ENCODE results near the gene NTRK1.
"Not testable (repeated sequence)": the region's sequence is repeated elsewhere in the genome, so short reads cannot be mapped to it uniquely, and the experiment has no call there.

NTRK1 gene

DNA sequence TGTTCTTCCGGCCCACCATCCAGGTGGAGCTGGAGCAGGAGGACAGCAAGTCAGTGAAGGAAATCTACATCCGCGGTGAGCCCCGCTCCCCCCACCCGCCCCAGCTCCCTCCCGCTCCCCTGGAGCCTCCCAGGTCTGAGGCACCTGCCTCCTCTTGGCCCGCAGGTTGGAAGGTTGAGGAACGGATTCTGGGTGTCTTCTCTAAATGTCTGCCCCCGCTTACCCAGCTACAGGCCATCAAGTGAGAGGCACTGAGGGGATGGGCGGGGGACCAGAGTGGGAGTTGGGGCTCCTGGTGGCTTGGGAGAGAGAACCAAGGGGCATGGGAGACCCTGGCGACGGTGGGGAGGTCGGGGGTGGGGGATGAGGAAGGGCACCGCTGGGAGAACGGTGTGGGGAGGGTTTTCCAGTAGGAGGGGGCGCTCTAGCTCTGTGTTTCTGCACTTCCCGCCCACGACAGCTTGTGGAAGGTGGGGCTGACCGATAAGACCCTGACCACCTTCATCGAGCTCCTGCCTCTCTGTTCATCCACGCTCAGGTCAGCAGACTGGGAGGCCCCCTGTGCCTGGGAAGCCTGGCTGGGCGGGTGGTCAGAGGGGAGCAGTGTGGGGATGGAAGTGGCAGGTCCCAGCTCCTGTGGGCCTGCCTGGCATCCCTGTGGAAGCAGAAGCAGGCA lies 64.0 kb downstream of the NTRK1 start:
- peaks cover 30% of the 10 kb centered on the region for H3K27me3 ChIP-seq (replicated peaks)
- H3K27ac ChIP-seq: no peak overlapping the region
- no peak for DNase-seq
- no peaks in the 10 kb centered on the region for H3K36me3 ChIP-seq (replicated peaks)
- TF ChIP-seq, protein P1, sequence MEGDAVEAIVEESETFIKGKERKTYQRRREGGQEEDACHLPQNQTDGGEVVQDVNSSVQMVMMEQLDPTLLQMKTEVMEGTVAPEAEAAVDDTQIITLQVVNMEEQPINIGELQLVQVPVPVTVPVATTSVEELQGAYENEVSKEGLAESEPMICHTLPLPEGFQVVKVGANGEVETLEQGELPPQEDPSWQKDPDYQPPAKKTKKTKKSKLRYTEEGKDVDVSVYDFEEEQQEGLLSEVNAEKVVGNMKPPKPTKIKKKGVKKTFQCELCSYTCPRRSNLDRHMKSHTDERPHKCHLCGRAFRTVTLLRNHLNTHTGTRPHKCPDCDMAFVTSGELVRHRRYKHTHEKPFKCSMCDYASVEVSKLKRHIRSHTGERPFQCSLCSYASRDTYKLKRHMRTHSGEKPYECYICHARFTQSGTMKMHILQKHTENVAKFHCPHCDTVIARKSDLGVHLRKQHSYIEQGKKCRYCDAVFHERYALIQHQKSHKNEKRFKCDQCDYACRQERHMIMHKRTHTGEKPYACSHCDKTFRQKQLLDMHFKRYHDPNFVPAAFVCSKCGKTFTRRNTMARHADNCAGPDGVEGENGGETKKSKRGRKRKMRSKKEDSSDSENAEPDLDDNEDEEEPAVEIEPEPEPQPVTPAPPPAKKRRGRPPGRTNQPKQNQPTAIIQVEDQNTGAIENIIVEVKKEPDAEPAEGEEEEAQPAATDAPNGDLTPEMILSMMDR (IDR thresholded peaks at IDR 0.05; ENCODE audit: low read depth, low read length, missing control alignments): no peak
- in situ Hi-C loops (cut with HindIII; ENCODE audit: low pct_ligation_motif_present, low sequenced_read_pairs): no loop called here
- H3K4me3 ChIP-seq (ENCODE audit: low read depth, low read length): no peak overlapping the region

DNA sequence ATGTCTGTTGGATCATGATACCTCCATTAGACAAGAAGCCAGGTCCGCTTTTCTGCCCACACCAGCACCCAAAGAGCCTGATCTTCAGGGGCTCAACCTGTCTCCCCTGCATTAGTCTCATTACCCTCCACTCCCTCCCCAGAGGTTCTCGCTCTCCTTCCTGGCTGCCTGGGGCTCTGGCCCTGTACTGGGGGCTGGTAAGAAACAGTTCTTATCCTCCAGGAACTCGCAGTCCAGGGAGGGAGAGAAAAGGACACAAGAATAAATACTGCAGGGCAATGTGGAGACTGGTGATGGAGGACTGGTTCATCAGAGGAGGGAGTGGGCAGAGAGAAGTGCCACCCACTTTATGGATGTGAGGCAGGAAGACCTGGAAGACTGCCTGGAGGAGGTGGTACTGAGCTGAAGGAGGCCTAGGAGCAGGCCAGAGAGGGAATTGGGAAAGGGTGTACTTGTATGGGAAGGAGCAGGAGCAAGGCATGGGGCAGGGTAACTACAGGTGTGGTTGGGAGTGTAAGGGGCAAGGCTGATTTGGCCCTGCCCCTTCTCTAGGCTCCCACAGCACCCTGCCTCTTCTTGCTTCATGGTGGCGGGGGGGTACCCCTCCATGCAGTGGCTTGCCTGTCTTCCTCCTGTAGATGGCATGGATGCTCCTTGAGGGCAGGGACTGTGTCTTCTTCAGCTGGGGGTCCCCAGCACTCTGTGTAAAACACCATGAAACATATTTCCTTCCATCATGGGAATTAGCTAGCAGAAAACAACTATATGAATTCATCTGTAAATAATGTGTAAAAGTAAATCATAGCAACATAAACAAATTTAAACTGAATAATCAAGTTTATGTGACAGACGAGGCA lies 64.7 kb downstream of the NTRK1 start:
- in situ Hi-C loops (cut with HindIII; ENCODE audit: low pct_ligation_motif_present, low sequenced_read_pairs): no loop called here
- DNase-seq: no peak
- H3K27me3 ChIP-seq (replicated peaks): peaks cover 30% of the 10 kb centered on the region
- H3K27ac ChIP-seq: no peak overlapping the region
- TF ChIP-seq, protein P1 (IDR thresholded peaks at IDR 0.05; ENCODE audit: low read depth, low read length, missing control alignments): no peak
- no peak overlapping the region for H3K4me3 ChIP-seq (ENCODE audit: low read depth, low read length)
- H3K36me3 ChIP-seq (replicated peaks): no peaks in the 10 kb centered on the region

DNA sequence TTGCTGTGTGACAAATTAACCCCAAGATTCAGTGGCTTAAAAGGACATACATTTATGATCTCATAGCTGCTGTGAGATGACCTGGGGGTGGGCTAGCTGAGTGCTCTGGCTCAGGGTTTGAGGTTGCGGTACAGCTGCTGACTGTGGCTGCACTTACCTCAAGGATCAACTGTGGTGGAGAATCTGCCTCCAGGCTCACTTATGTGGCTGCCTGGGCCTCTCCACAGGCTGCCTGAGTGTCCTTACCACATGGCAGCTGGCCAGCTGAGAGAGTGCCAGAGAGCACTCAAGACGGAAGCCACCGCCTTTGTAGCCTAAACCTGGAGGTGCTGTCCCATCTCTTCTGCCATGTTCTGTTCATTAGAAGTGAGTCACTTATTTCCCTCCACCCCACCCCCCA lies 65.5 kb downstream of the NTRK1 start:
- DNase-seq: peak; percentile 70
- no peak overlapping the region for H3K4me3 ChIP-seq (ENCODE audit: low read depth, low read length)
- TF ChIP-seq, protein P1 (IDR thresholded peaks at IDR 0.05; ENCODE audit: low read depth, low read length, missing control alignments): no peak
- in situ Hi-C loops (cut with HindIII; ENCODE audit: low pct_ligation_motif_present, low sequenced_read_pairs): no loop called here
- peaks cover 26% of the 10 kb centered on the region for H3K27me3 ChIP-seq (replicated peaks)
- H3K27ac ChIP-seq: no peak overlapping the region
- no peaks in the 10 kb centered on the region for H3K36me3 ChIP-seq (replicated peaks)

DNA sequence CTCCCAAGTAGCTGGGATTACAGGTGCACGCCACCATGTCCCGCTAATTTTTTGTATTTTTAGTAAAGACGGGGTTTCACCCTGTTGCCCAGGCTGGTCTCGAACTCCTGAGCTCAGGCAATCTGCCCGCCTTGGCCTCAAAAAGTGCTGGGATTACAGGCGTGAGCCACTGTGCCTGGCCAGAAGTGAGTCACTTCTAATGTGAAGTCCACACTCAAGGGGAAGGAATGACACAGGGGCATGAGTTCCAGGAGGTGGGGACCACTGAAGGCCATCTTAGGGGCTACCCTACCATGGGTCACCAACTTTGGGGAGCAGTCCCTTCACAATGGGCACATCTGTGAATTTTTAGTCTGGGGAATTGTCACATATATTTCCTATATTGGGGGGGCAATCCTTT lies 66.0 kb downstream of the NTRK1 start:
- in situ Hi-C loops (cut with HindIII; ENCODE audit: low pct_ligation_motif_present, low sequenced_read_pairs); H3K27ac ChIP-seq; H3K4me3 ChIP-seq (ENCODE audit: low read depth, low read length); H3K36me3 ChIP-seq (replicated peaks); DNase-seq: not testable (repeated sequence)
- H3K27me3 ChIP-seq (replicated peaks): peaks cover 26% of the 10 kb centered on the region

DNA sequence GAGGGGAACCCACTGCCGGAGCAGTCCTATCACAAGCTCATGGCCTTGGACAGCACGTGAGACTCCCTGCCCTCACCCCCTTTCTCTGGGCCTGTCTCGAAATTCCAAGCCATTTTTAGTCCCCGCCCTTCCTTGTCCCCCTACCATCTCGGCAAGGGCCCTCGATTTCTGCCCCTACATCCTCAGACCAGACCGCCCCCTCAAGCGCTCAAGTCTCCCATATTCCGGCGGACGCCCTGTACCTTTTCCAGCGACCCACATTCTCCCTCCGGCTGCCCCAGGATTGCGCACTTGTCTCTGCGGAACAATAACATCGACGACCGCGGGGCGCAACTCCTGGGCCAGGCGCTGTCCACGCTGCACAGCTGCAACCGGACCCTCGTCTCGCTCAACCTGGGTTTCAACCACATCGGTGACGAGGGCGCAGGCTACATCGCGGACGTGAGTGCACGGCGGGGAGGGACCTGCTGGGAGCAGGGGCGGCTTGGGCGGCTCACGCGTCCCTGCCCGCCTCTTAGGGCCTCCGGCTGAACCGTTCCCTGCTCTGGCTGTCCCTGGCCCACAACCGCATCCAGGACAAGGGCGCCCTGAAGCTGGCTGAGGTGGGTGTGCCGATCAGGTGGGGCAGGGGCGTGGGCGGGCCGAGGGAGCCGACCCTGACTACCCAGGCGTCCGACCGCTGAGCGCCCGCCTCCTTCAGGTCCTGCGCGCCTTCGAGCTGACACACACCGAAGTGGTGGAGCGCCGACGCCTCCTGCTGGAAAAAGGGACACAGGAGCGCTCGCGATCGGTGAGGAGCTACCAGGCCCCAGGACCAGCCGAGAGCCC lies 66.8 kb downstream of the NTRK1 start:
- DNase-seq: peak; percentile 67
- H3K4me3 ChIP-seq (ENCODE audit: low read depth, low read length): peak overlapping the region; percentile 39
- no peak overlapping the region for H3K27ac ChIP-seq
- no peaks in the 10 kb centered on the region for H3K36me3 ChIP-seq (replicated peaks)
- TF ChIP-seq, protein P1 (IDR thresholded peaks at IDR 0.05; ENCODE audit: low read depth, low read length, missing control alignments): peak; percentile 90
- peaks cover 20% of the 10 kb centered on the region for H3K27me3 ChIP-seq (replicated peaks)
- in situ Hi-C loops (cut with HindIII; ENCODE audit: low pct_ligation_motif_present, low sequenced_read_pairs): no loop called here
